ENCODE data around the gene OXER1. TPM values are rescaled to one million over a fixed set of nuclear protein-coding genes. Genes with fewer than 3 reads are reported as not detected.

The OXER1 gene
- total RNA-seq, 1 experiment from 2014 or later, result 0.90 TPM

DNA sequence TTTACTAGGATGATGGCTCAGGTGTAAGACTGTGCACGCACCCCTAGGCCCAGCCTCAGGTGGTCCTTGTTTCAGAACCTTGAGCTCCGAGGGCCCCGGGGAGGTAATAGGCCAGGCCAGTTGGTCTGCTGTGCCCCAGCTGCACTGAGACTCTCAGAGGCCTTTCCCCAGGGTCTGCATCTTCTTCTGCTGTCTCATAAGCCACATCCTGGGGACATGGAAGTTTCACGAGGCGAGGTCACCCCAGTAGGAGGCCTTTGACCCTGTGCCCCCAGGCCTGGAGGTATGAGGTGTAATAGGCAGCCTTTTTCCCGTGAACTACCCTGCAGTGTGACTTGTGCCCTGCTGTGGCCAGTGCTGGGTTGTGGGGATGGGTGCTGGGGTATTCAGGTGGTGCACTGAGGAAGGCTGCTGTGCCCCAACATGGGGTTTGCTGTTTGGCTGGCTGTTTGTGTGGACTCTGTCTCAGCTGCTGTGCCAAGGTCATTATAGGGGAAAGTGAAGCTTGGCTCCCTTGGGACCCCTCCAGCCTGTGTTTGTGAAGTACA is 6.9 kb downstream of the OXER1 start:
- intact Hi-C loops (cut with micrococcal nuclease; ENCODE audit: unreplicated experiment), result no loop called here
- Histone ChIP-seq H3K36me3 (ENCODE audit: insufficient read depth, low read length, poor library complexity, severe bottlenecking) (no peaks in the 10 kb centered on the region), H3K9me3 (ENCODE audit: low read depth, low read length, poor library complexity, severe bottlenecking) (no peaks in the 10 kb centered on the region), H3K27me3 (replicated peaks; ENCODE audit: insufficient read depth, low read depth, low read length, poor library complexity) (no peaks in the 10 kb centered on the region), H3K4me1 (ENCODE audit: insufficient read depth, low read length, poor library complexity, severe bottlenecking) (no peaks in the 10 kb centered on the region), H3K4me3 (ENCODE audit: low read depth, low read length, poor library complexity, severe bottlenecking) (no peak overlapping the region), H3K27ac (ENCODE audit: low read depth, low read length, poor library complexity, severe bottlenecking) (no peak overlapping the region)
- no TSS peak for BruUV-seq (replicated peaks)
- ChIA-PET POLR2A (ENCODE audit: low non-redundant PET) (no interaction called here), CTCF (no interaction called here)
- no peak for TF ChIP-seq EZH2 (IDR thresholded peaks at IDR 0.05; ENCODE audit: borderline replicate concordance, low read depth, low read length, poor library complexity, severe bottlenecking)
- TF ChIP-seq CTCF (conservative IDR thresholded peaks at IDR 0.05; ENCODE audit: low read depth, low read length), result no peak
- DNase-seq (ENCODE audit: low spot score), result no peak

- no peak for TF ChIP-seq CTCF (conservative IDR thresholded peaks at IDR 0.05; ENCODE audit: low read depth, low read length)
- no peak for TF ChIP-seq EZH2 (IDR thresholded peaks at IDR 0.05; ENCODE audit: borderline replicate concordance, low read depth, low read length, poor library complexity, severe bottlenecking)
- POLR2A ChIA-PET (ENCODE audit: low non-redundant PET), result no interaction called here
- DNase-seq (ENCODE audit: low spot score), result no peak
- H3K4me3 ChIP-seq (ENCODE audit: low read depth, low read length, poor library complexity, severe bottlenecking), result no peak overlapping the region
- H3K4me1 ChIP-seq (ENCODE audit: insufficient read depth, low read length, poor library complexity, severe bottlenecking), result no peaks in the 10 kb centered on the region
- CTCF ChIA-PET, result no interaction called here
- intact Hi-C loops (cut with micrococcal nuclease; ENCODE audit: unreplicated experiment), result no loop called here
- no peak overlapping the region for H3K27ac ChIP-seq (ENCODE audit: low read depth, low read length, poor library complexity, severe bottlenecking)
- no TSS peak for BruUV-seq (replicated peaks)
- H3K36me3 ChIP-seq (ENCODE audit: insufficient read depth, low read length, poor library complexity, severe bottlenecking), result no peaks in the 10 kb centered on the region
- no peaks in the 10 kb centered on the region for H3K9me3 ChIP-seq (ENCODE audit: low read depth, low read length, poor library complexity, severe bottlenecking)
- H3K27me3 ChIP-seq (replicated peaks; ENCODE audit: insufficient read depth, low read depth, low read length, poor library complexity), result no peaks in the 10 kb centered on the region
These were observed 7.7 kb downstream of the OXER1 start for GRCh38 chr2:42756150-42756775.

GRCh38 chr2:42755191-42755880 is 8.6 kb downstream of the OXER1 start:
- Histone ChIP-seq H3K36me3 (ENCODE audit: insufficient read depth, low read length, poor library complexity, severe bottlenecking) (no peaks in the 10 kb centered on the region), H3K27me3 (replicated peaks; ENCODE audit: insufficient read depth, low read depth, low read length, poor library complexity) (no peaks in the 10 kb centered on the region), H3K27ac (ENCODE audit: low read depth, low read length, poor library complexity, severe bottlenecking) (no peak overlapping the region), H3K4me1 (ENCODE audit: insufficient read depth, low read length, poor library complexity, severe bottlenecking) (no peaks in the 10 kb centered on the region), H3K4me3 (ENCODE audit: low read depth, low read length, poor library complexity, severe bottlenecking) (no peak overlapping the region), H3K9me3 (ENCODE audit: low read depth, low read length, poor library complexity, severe bottlenecking) (no peaks in the 10 kb centered on the region)
- intact Hi-C loops (cut with micrococcal nuclease; ENCODE audit: unreplicated experiment), result no loop called here
- TF ChIP-seq CTCF (conservative IDR thresholded peaks at IDR 0.05; ENCODE audit: low read depth, low read length) (no peak), EZH2 (IDR thresholded peaks at IDR 0.05; ENCODE audit: borderline replicate concordance, low read depth, low read length, poor library complexity, severe bottlenecking) (no peak)
- DNase-seq (ENCODE audit: low spot score), result peak; percentile 18
- CTCF ChIA-PET, result no interaction called here
- BruUV-seq (replicated peaks), result no TSS peak
- POLR2A ChIA-PET (ENCODE audit: low non-redundant PET), result no interaction called here

Data from A673 (cell line).